Right lobe of liver (tissue), 4 donors: ENCODE measurements around the gene PDE9A.

Experiments used
- POLR2A ChIP-seq: fragments of 450-650 bp; IDR thresholded peaks from one replicate; pipeline ENCODE4 v1.6.1; 2017; ENCODE audit warnings: antibody characterized with exemption, mild to moderate bottlenecking
- TF ChIP-seq, protein P1 (sequence below), 4 donors: fragments of 200-600 bp in 3 of 4; fragments of 450-650 bp in 1 of 4; IDR thresholded peaks; one replicate each; pipeline versions ENCODE4 v1.5.1 to v1.8.0; 2016 to 2022; ENCODE audit warnings: antibody characterized with exemption in 4 of 4, mild to moderate bottlenecking in 2 of 4
- donor health status: DM: no; HTN: no; CAD: no.
- donor health status: DM: no; HTN: no; CAD: no.
- donor health status: DM: no; HTN: yes; CAD: no.

DNA sequence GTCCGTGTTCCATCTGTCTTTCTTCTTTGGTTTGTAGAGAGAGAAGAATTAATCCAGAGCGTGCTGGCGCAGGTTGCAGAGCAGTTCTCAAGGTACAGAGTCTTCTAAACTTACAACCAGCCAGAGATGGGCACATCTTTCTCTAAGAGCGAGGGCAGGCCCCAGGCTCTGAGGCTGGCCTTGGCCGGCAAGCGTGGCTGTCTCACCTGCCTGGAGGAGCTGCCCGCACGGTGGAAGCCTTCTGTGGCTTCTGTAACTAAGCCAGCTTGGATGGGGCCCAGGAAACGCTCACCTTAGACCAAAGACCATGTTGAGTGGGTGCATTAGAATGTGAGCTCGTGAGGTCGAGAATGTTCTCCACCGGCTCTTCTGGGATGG, 78.6 kb downstream of the PDE9A start:
- TF ChIP-seq, protein P1, sequence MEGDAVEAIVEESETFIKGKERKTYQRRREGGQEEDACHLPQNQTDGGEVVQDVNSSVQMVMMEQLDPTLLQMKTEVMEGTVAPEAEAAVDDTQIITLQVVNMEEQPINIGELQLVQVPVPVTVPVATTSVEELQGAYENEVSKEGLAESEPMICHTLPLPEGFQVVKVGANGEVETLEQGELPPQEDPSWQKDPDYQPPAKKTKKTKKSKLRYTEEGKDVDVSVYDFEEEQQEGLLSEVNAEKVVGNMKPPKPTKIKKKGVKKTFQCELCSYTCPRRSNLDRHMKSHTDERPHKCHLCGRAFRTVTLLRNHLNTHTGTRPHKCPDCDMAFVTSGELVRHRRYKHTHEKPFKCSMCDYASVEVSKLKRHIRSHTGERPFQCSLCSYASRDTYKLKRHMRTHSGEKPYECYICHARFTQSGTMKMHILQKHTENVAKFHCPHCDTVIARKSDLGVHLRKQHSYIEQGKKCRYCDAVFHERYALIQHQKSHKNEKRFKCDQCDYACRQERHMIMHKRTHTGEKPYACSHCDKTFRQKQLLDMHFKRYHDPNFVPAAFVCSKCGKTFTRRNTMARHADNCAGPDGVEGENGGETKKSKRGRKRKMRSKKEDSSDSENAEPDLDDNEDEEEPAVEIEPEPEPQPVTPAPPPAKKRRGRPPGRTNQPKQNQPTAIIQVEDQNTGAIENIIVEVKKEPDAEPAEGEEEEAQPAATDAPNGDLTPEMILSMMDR (IDR thresholded peaks at IDR 0.05): no peak
- no peak for TF ChIP-seq POLR2A
